Measurements from ENCODE around the gene MT3.

Gene MT3

GRCh38 chr16:56601325-56601724, 12.0 kb downstream of the MT3 start:
- no peak overlapping the region for H3K4me3 ChIP-seq (ENCODE audit: low read depth, low read length)
- DNase-seq (ENCODE audit: low read depth, low spot score): no peak
- ChIA-PET CTCF (interaction anchor here (0.8 to 10.2 kb wide), 26 partner anchors 8 to 250 kb away, joined by 3 to 174 read pairs (median 4); partner anchors contain the start of gene BBS2), POLR2A (interaction anchor here (17.5 kb wide), 1 partner anchor 25 kb away, joined by 263 read pairs; the partner anchor contains the start of gene MT1E)
- no peak for TF ChIP-seq CTCF (IDR thresholded peaks at IDR 0.05; ENCODE audit: insufficient read depth, low read length, missing control alignments)

GRCh38 chr16:56603589-56603988, 14.3 kb downstream of the MT3 start:
- TF ChIP-seq CTCF (IDR thresholded peaks at IDR 0.05; ENCODE audit: insufficient read depth, low read length, missing control alignments): peak; percentile 58
- DNase-seq (ENCODE audit: low read depth, low spot score): no peak
- no peak overlapping the region for H3K4me3 ChIP-seq (ENCODE audit: low read depth, low read length)
- ChIA-PET CTCF (interaction anchor here (0.6 to 10.2 kb wide), 16 partner anchors 10 to 183 kb away, joined by 3 to 174 read pairs (median 4); partner anchors contain the start of gene BBS2), POLR2A (interaction anchor here (1.2 to 17.5 kb wide), 2 partner anchors 23 to 99 kb away, joined by 3 to 263 read pairs; partner anchors contain the start of gene MT1E)

GRCh38 chr16:56604966-56605365, 15.6 kb downstream of the MT3 start:
- TF ChIP-seq CTCF (IDR thresholded peaks at IDR 0.05; ENCODE audit: insufficient read depth, low read length, missing control alignments): no peak
- ChIA-PET POLR2A (interaction anchor here (17.5 kb wide), 1 partner anchor 21 kb away, joined by 263 read pairs; the partner anchor contains the start of gene MT1E), CTCF (interaction anchor here (0.6 to 10.2 kb wide), 14 partner anchors 8 to 126 kb away, joined by 3 to 174 read pairs (median 3); no protein-coding TSS in a partner anchor)
- DNase-seq (ENCODE audit: low read depth, low spot score): no peak
- no peak overlapping the region for H3K4me3 ChIP-seq (ENCODE audit: low read depth, low read length)

GRCh38 chr16:56605475-56605874, 16.1 kb downstream of the MT3 start:
- no peak for DNase-seq (ENCODE audit: low read depth, low spot score)
- no peak overlapping the region for H3K4me3 ChIP-seq (ENCODE audit: low read depth, low read length)
- ChIA-PET POLR2A (interaction anchor here (17.5 kb wide), 1 partner anchor 21 kb away, joined by 263 read pairs; the partner anchor contains the start of gene MT1E), CTCF (interaction anchor here (0.6 to 10.2 kb wide), 14 partner anchors 8 to 123 kb away, joined by 3 to 174 read pairs (median 3); no protein-coding TSS in a partner anchor)
- no peak for TF ChIP-seq CTCF (IDR thresholded peaks at IDR 0.05; ENCODE audit: insufficient read depth, low read length, missing control alignments)

- no peak overlapping the region for H3K4me3 ChIP-seq (ENCODE audit: low read depth, low read length)
- ChIA-PET POLR2A (interaction anchor here (0.8 to 17.5 kb wide), 2 partner anchors 20 to 155 kb away, joined by 3 to 263 read pairs; partner anchors contain the start of genes MT1E, NUDT21 and OGFOD1), CTCF (interaction anchor here (0.8 to 10.2 kb wide), 12 partner anchors 9 to 123 kb away, joined by 3 to 174 read pairs (median 3); no protein-coding TSS in a partner anchor)
- TF ChIP-seq CTCF (IDR thresholded peaks at IDR 0.05; ENCODE audit: insufficient read depth, low read length, missing control alignments): no peak
- no peak for DNase-seq (ENCODE audit: low read depth, low spot score)
Observed at GRCh38 chr16:56606071-56606475, 16.7 kb downstream of the MT3 start.

GRCh38 chr16:56606476-56607108, 17.3 kb downstream of the MT3 start:
- ChIA-PET POLR2A (interaction anchor here (0.8 to 17.5 kb wide), 3 partner anchors 20 to 217 kb away, joined by 3 to 263 read pairs (median 3); partner anchors contain the start of genes MT1E, NUDT21 and OGFOD1), CTCF (interaction anchor here (0.8 to 10.2 kb wide), 8 partner anchors 19 to 102 kb away, joined by 3 to 174 read pairs (median 8); no protein-coding TSS in a partner anchor)
- no peak for DNase-seq (ENCODE audit: low read depth, low spot score)
- H3K4me3 ChIP-seq (ENCODE audit: low read depth, low read length): peak overlapping the region; percentile 41
- TF ChIP-seq CTCF (IDR thresholded peaks at IDR 0.05; ENCODE audit: insufficient read depth, low read length, missing control alignments): no peak
